ENCODE measurements around the gene CCNF.
"Not testable (repeated sequence)": the region's sequence is repeated elsewhere in the genome, so short reads cannot be mapped to it uniquely, and the experiment has no call there.

Gene CCNF

DNA sequence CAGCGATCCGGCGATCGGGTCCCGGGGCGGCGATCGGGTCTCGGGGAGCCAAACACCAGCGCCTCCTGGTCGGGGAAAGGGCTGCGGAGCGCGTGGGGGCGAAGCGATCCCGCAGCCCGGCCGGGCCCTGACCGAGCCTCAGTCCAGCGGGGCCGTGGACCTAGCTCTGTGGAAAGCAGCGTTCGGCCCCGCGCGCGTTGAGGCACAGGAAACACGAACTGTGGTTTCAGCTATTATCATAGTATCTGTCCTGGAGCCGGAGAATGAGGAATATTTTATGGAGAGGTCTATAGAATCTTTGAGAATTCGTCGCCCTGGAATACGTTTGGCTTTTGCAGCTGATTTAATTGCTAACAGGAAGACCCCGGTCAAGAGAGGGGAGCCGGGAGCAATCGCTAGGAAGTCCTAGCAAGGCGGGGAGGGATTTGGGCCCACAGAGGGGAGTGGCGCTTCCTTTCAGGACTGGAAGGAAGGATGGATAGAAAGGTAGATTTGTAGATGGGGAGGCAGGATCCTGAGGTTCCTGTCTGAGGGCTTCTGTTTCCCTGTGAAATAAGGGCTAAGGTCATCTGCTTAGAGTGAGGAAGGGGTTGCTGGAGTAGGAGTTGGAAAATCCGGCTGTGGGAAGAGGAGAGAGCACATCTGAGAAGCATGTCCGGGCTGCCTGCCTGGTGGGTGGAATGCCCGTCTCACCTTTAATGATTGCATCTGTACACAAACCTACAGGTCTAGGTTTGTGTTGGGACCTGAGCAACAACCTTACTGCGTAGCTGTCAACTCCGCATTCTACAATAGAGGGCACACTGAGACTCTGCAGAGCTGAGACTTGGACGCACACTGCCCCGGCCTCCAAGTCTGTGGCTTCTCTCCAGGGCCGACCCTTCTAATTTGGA, 770 bp downstream of the CCNF start:
- no peak for DNase-seq

DNA sequence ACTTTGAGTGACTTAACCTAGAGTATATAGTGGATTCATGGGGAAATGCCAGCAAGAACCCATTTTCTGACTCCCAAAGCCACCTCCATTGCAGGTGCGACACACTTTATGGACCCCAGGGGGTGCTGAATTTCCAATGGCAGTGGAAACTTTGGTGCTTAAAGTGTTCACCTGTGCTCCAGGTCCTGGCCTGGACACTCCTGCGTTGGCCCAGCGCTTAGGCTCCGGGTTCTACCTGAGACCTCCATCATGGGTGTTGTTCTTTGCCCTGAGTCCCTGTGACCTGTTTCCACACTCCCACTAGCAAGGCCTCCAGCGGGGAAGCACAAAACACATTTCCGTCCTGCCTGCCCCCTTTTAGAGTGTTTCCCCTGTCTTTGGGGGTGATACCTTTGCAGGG, 3.0 kb downstream of the CCNF start:
- DNase-seq, result no peak

DNA sequence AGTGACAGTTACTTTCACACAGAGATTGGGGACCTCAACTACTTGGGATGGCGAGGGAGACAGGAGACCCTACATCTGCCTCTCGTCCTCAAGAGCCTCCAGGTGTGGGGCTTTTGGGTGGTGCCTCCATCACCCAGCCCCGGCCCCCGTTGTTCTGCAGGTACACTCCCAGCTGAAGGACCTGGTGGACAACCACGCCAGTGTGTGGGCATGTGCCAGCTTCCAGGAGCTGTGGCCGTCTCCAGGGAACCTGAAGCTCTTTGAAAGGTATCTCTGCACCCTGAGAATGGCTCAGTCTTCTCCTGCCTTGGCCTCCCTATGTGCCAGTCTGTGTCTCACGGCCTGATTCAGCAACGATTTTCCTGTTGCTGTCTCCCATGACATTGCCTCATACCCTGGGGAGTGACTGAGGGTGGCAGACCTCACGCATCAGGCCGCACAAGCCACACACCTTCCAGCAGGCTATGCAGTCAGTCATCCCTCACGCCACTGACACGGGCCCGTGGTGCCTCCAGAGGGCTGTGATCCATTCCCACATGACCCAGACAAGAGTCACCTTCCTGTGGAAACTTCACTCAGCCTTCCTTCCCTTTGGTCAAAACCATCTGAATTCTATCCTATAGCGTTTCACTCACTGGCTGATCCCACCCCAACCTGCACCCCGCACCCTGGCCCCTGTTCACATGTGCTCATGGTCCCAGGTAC, 3.7 kb downstream of the CCNF start:
- no peak for DNase-seq

DNA sequence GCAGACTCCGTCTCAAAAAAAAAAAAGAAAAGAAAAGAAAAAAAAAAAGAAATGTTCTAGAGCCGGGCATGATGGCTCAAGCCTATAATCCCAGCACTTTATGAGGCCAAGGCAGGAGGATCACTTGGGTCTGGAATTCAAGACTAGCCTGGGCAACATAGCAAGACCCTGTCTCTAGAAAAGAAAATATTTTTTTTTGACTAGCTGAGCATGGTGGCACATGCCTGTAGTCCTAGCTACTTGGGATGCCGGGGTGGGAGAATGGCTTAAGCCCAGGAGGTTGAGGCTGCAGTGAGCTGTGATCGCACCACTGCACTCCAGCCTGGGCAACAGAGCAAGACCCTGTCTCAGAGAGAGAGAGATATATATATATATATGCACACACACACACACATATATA, 6.0 kb downstream of the CCNF start:
- not testable (repeated sequence) for DNase-seq

DNA sequence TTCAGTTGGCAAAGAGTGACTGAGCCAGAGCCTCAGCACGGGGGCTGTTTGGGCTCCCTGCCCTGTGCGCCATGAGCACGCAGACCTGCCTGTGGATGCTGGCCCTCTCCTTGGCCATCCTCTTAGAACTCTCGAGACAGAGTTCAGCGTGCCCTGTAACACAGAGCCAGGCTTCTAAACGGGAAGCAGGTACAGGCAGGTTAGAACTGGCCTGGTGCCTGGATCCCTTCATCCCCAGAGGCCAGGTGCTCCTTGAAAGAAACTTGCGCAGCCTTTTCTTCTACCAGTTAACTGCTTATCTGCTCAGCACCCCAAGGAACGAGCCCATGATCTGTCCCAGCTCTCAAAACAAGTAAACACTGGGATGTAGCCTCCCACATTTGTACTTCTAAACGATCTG, 6.9 kb downstream of the CCNF start:
- DNase-seq, result no peak

DNA sequence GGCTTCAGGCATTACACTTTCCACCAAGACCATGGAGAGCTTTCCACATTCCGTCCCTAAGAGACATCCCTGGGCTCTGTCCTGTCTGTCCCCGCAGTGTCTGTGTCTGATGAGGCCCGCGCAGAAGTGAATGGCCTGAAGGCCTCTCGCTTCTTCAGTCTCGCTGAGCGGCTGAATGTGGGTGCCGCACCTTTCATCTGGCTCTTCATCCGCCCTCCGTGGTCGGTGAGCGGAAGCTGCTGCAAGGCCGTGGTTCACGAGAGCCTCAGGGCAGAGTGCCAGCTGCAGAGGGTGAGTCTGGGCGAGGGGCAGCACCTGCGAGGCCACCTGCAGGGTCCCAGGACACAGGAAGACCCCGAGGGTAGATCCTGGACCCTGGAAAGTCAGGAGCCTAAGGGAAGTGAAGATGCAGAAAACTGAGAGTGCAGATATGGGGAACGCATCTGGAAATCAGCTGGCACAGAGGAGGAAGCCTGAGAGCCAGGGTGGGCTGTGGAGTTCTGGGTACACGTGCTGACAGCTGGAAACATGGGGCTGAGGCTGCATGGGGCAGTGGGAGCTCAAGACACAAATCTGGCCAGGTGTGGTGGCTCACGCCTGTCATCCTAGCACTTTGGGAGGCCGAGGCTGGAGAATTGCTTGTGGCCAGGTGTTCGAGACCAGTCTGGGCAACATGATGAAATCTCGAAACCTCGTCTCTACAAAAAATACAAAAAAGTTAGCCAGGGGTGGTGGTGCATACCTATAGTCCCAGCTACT, 8.0 kb downstream of the CCNF start:
- DNase-seq, result no peak

DNA sequence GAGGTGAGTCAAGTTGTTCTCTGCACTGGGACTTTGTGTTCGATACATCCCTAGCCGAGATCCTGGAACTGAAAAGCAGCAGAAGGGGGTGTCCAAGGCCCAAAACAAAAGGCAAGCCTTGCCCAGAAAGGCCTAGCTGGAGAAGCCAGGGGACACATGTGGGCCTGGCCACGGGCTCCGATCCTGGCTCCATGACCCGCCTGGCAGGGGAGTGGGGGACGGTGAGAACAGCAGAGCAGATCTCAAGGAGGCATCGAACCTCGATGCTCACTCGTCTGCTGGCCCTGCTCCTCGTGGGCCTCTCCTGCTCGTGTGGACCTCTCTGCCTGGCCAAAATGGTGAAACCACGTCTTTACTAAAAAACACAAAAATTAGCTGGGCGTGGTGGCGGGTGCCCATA, 8.9 kb downstream of the CCNF start:
- DNase-seq, result no peak

DNA sequence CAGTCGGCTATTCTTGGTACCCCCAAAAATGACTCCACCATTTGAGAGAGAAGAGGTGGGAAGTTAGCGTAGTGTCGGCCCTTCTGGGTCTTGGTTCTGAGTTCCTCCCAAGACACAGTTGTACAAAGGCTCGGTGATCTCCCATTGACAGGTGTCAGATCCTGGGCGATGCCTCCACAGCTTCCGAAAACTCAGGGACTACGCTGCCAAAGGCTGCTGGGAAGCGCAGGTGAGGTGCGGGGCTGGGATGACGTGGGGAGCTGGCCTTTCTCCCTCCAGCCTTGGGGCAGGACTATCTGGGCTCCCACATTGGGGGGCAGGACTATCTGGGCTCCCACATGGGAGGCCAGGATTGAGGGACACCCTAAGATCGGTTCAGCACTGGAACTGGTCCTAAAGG, 10.4 kb downstream of the CCNF start:
- DNase-seq, result no peak

DNA sequence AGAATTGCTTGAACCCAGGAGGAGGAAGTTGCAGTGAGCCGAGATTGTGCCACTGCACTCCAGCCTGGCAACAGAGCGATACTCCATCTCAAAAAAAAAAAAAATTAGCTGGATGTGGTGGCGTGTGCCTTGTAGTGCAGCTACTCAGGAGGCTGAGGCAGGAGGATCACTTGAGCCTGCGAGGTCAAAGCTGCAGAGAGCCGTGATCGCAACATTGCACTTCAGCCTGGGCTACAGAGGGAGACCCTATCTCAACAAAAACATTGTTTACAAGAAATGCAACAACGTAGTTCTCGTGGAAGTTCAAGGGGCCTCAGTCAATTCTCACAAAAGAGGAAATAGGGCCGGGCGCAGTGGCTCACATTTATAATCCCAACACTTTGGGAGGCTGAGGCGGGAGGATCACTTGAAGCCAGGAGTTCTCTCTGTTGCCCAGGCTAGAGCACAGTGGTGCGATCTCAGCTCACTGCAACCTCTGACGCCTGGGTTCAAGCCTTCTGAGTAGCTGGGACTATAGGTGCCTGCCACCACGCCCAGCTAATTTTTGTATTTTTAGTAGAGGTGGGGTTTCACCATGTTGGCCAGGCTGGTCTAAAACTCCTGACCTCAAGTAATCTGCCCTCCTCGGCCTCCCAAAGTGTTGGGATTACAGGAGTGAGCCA, 12.0 kb downstream of the CCNF start:
- not testable (repeated sequence) for DNase-seq

DNA sequence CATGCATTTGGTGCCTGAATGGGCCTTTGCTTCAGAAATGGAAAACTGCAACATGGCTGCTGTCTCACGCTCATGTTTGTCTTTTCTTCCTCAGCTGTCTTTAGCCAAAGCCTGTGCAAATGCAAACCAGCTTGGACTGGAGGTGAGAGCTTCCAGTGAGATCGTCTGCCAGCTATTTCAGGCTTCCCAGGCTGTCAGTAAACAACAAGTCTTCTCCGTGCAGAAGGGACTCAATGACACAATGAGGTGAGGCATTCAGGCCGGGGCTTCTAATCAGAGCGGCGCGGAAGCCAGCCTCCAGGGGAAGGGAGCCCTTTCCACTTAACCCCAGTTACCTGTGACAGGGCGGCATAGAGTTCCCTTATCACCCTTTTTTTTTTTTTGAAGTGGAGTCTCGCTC, 14.3 kb downstream of the CCNF start:
- DNase-seq, result no peak

DNA sequence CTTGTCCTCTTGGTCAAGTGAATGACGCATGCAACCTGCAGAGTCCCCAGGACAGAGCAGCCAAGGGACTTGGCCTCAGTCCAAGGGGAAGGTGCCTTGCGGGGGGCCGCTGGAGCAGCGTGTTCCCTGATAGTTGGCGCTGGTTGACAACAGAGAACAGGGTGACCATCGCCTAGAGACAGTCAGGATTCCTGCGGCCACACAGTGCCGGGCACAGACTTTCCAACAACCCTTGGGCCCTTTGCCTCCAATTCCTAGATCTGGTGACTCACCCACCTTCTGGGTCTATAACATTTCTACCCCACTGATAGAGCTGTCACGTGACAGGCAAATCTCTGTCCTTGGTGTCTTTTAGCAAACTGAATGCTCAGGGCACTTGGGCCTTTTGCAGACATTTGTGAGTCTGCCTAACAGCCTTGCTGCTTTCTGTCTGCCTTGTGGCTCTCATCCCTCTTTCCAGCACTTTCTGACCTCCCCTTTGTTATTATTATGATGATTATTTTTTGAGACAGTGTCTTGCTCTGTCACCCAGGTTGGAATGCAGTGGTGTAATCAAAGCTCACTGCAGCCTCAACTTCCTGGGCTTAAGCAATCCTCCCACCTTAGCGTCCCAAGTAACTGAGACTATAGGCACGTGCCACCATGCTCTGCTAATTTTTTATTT, 18.8 kb downstream of the CCNF start:
- DNase-seq, result no peak

DNA sequence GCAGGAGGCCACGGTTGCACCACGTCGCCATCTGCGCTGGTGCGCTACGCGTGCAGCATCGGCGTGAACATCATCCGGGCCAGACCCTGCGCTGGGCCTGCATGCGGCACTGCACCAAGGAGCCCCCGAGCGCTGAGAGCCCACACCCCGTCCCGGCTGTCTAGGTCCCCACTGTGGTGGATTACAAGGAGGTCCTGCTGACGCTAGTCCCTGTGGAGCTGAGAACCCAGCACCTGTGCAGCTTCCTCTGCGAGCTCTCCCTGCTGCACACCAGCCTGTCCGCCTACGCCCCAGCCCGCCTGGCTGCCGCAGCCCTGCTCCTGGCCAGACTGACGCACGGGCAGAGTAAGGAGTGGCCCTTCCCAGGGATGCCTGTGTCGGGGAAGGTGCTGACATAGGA, 19.9 kb downstream of the CCNF start:
- no peak for DNase-seq

DNA sequence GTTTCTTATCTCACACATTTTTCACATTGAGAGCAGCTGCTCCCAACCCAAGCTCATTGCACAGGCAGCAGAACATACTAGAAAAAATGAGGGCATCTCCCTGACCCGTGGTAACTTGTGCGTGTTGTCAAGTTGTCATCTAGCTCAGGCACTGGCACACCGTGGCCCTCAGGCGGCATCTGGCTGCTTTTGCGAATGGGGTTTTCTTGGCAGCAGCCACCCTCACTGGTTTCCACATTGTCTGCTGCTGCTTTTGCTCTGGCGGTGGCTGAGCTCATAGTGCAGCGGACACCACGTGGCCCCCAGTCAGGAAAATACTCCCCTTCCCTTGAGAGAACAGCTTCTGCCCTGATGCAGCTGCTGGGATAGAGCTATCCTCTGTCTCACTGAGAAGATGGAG, 21.3 kb downstream of the CCNF start:
- no peak for DNase-seq

DNA sequence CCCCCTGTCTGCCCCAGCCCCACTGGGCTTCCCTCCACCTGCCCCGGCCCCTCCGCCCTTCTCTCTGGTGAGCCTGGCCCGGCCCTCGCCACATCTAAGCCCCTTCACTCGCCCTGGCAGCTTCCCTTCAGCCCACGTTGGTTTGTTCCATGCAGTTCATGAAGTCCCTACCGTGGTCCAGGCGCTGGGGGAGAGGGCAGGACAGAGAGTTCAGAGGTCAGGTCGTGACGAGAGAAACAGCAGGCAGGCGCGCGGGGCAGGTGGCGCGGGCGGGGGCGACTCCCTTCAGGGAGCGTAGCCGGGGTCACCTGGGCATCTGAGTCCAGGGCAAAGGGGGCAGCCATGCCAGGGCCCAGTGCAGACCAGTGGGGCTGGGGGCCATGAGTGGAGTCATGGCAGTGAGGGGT, 21.7 kb downstream of the CCNF start:
- DNase-seq, result no peak

DNA sequence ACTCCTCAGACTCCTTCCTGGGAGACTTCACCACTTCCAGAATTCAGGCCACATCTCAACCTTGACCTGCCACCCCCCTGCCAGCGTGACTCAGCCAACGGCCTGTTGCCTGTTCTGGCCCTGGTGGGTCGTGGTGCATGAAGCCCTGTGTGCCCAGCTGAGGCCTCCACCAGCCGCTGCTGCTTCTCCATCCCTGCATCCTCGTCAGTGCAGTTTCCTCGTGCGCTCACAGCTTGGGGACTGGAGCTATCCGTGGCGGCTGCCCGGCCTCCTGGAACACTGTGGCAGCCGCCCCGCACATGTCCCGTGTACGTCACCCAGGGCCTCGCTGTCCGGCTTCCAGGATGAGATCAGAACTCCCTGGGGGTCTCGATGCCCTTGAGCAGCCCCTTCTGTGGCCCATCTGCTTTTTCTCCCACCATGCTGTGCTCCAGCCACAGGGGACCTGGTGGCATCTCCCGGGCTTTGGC, 22.6 kb downstream of the CCNF start:
- no peak for DNase-seq

DNA sequence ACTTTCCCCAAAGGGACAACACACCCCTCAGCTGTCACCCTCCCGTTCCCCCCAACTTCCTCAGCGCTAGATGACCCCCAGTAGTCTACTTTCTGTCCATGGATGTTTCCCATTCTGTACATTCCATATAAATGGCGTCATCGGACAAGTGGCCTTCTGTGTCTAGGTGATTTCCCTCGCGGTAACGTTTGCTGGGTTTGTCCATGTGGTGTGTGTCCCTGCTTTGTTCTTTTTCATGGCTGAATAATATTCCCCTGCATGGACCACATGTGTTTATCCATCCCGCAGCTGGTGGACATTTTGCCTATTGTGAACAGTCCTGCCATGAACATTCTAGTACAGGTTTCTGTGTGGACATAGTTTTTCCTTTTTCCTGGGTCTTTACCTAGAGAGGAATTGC, 23.4 kb downstream of the CCNF start:
- DNase-seq, result no peak

DNA sequence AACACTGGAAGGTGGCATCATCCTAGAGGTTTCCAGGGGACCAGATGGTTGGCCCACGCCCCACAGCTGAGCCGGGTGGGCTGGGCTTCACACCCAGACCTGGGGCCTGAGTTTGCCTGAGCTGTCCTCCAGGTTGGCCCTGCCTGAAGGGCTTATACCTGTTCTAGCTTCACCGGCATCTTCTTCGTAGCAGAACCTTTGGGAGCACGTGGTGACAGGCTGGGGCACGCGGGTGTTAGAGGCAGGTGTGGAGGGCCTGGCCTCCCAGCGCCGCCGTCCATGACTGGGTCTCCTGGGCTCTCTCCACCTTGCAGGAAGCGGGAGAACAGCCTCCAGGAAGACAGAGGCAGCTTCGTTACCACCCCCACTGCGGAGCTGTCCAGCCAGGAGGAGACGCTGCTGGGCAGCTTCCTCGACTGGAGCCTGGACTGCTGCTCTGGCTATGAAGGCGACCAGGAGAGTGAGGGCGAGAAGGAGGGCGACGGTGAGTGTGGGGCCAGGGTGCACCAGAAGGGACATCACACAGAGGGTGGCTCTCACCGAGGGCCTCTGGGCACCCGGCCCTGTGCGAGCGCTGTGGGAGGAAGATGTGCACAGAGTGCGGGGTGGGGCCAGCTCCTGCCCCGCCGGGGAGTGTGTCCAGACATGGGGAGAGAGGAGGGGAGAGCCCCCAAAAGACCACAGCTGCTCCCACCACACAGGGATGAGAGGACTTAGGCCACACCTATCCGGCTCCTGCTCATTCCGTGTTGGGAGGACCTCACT, 26.0 kb downstream of the CCNF start:
- no peak for DNase-seq

DNA sequence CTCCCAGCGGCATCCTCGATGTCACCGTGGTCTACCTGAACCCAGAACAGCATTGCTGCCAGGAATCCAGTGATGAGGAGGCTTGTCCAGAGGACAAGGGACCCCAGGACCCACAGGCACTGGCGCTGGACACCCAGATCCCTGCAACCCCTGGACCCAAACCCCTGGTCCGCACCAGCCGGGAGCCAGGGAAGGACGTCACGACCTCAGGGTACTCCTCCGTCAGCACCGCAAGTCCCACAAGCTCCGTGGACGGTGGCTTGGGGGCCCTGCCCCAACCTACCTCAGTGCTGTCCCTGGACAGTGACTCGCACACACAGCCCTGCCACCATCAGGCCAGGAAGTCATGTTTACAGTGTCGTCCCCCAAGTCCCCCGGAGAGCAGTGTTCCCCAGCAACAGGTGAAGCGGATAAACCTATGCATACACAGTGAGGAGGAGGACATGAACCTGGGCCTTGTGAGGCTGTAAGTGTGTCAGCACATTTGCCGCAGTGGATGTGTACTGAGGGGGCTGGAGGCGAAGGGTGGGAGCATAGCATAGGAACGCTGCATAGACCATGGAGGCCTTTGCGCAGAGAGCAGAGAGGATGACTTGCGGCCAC, 27.4 kb downstream of the CCNF start:
- DNase-seq, result no peak

DNA sequence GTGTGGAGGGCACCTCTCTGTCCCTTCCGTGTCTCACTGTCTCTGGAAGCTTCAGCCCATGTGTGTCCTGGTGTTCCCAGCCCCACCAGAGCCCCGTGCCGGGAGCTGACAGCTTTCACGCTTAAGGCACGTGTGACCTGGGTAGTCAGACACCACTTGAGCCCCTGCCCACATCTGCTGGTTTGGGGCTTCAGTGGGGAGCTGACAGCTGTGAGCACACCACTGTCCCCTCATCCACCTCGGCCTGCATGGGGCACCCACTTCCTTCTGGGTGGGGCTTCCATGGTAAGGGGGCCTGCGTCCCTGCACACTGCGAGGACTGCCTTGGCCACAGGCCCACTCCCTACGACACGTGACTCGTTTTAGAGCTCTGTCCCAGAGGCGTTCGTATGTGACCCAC, 28.0 kb downstream of the CCNF start:
- DNase-seq, result no peak

DNA sequence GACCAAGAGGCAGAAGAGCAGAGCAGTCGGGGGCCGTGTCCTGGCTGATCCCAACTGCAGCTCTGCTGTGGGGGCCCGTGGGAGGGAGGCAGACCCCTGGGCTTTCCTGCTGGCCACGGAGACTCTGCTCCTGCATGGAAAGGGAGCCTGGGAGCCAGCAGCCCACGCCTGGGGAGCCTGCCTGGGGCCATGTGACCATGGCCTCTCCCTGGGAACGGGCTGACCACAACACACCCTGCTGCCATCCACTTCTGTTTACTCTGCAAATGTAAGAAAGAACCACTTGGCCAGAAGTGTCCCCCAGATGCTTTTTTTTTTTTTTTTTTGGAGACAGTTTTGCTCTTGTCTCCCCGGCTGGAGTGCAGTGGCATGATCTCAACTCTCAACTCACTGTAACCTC, 28.7 kb downstream of the CCNF start:
- no peak for DNase-seq
